ENCODE results near the gene ASTN2.

Gene ASTN2

GRCh38 chr9:117093891-117094844, 320.7 kb downstream of the ASTN2 start:
- TF ChIP-seq CTCF (conservative IDR thresholded peaks at IDR 0.05) = no peak
- H3K27ac ChIP-seq = no peak overlapping the region

- TF ChIP-seq CTCF (conservative IDR thresholded peaks at IDR 0.05) = no peak
- H3K27ac ChIP-seq = no peak overlapping the region
Measured at GRCh38 chr9:117092582-117092981, 322.3 kb downstream of the ASTN2 start.

- no peak overlapping the region for H3K27ac ChIP-seq
- TF ChIP-seq CTCF (conservative IDR thresholded peaks at IDR 0.05) = no peak
Measured at GRCh38 chr9:117091529-117091928, 323.3 kb downstream of the ASTN2 start.

- H3K27ac ChIP-seq = no peak overlapping the region
- no peak for TF ChIP-seq CTCF (conservative IDR thresholded peaks at IDR 0.05)
Measured at GRCh38 chr9:117088786-117089185, 326.1 kb downstream of the ASTN2 start.

- no peak overlapping the region for H3K27ac ChIP-seq
- no peak for TF ChIP-seq CTCF (conservative IDR thresholded peaks at IDR 0.05)
Measured at GRCh38 chr9:117088140-117088539, 326.7 kb downstream of the ASTN2 start.

- H3K27ac ChIP-seq = no peak overlapping the region
- TF ChIP-seq CTCF (conservative IDR thresholded peaks at IDR 0.05) = no peak
Measured at GRCh38 chr9:117084221-117084620, 330.6 kb downstream of the ASTN2 start.

- no peak overlapping the region for H3K27ac ChIP-seq
- no peak for TF ChIP-seq CTCF (conservative IDR thresholded peaks at IDR 0.05)
Measured at GRCh38 chr9:117083559-117083958, 331.3 kb downstream of the ASTN2 start.

Data from VCaP (cell line).